ENCODE results near the gene MYL6. TPM values are rescaled to one million over a fixed set of nuclear protein-coding genes. Genes with fewer than 3 reads are reported as not detected.
A peak's percentile ranks its signal among the peaks of the same experiment; 100 is the strongest.

MYL6 gene
- polyA plus RNA-seq, 1 donor = 1,671 TPM

GRCh38 chr12:56127485-56127887, 30.7 kb upstream of the MYL6 start:
- DNase-seq = no peak

- peak; percentile 100 for DNase-seq
Measured at GRCh38 chr12:56127888-56128669, 30.1 kb upstream of the MYL6 start, which contains the start of gene ESYT1. ESYT1 (plus strand) TSS chr12:56128267; CDS start chr12:56128320, 53 bp downstream.

GRCh38 chr12:56128670-56129205, 29.4 kb upstream of the MYL6 start:
- DNase-seq = no peak

- no peak for DNase-seq
Measured at GRCh38 chr12:56129206-56129941, 28.8 kb upstream of the MYL6 start.

- no peak for DNase-seq
Measured at GRCh38 chr12:56129942-56130495, 28.1 kb upstream of the MYL6 start.

GRCh38 chr12:56130876-56131275, 27.3 kb upstream of the MYL6 start:
- DNase-seq = no peak

- no peak for DNase-seq
Measured at GRCh38 chr12:56134897-56135296, 23.3 kb upstream of the MYL6 start.

GRCh38 chr12:56137853-56138571, 20.1 kb upstream of the MYL6 start:
- no peak for DNase-seq

GRCh38 chr12:56141946-56142784, 16.0 kb upstream of the MYL6 start:
- no peak for DNase-seq

- no peak for DNase-seq
Measured at GRCh38 chr12:56143217-56143616, 14.9 kb upstream of the MYL6 start.

- DNase-seq = no peak
Measured at GRCh38 chr12:56143870-56144269, 14.3 kb upstream of the MYL6 start.

GRCh38 chr12:56145217-56145616, 12.9 kb upstream of the MYL6 start:
- no peak for DNase-seq

- DNase-seq = no peak
Measured at GRCh38 chr12:56146492-56147460, 11.4 kb upstream of the MYL6 start.

- no peak for DNase-seq
Measured at GRCh38 chr12:56150563-56150962, 7.6 kb upstream of the MYL6 start.

GRCh38 chr12:56151672-56152131, 6.5 kb upstream of the MYL6 start:
- peak; percentile 49 for DNase-seq

GRCh38 chr12:56152132-56152755, 5.9 kb upstream of the MYL6 start, which contains the start of gene MYL6B:
MYL6B (plus strand) TSS chr12:56152587; CDS start chr12:56153919, 1,332 bp downstream.
- DNase-seq = peak; percentile 93

- DNase-seq = no peak
Measured at GRCh38 chr12:56152756-56153677, 5.1 kb upstream of the MYL6 start.

GRCh38 chr12:56153678-56154065, 4.5 kb upstream of the MYL6 start:
- no peak for DNase-seq

All from left kidney (tissue), 2 donors.